ENCODE data around the gene SLC38A5. TPM values are rescaled to one million over a fixed set of nuclear protein-coding genes. Genes with fewer than 3 reads are reported as not detected.
"Not testable (repeated sequence)": the region's sequence is repeated elsewhere in the genome, so short reads cannot be mapped to it uniquely, and the experiment has no call there.

SLC38A5 gene
- total and polyA plus RNA-seq, 8 donors = 21.2 to 70.7 (median 38.6) TPM

DNA sequence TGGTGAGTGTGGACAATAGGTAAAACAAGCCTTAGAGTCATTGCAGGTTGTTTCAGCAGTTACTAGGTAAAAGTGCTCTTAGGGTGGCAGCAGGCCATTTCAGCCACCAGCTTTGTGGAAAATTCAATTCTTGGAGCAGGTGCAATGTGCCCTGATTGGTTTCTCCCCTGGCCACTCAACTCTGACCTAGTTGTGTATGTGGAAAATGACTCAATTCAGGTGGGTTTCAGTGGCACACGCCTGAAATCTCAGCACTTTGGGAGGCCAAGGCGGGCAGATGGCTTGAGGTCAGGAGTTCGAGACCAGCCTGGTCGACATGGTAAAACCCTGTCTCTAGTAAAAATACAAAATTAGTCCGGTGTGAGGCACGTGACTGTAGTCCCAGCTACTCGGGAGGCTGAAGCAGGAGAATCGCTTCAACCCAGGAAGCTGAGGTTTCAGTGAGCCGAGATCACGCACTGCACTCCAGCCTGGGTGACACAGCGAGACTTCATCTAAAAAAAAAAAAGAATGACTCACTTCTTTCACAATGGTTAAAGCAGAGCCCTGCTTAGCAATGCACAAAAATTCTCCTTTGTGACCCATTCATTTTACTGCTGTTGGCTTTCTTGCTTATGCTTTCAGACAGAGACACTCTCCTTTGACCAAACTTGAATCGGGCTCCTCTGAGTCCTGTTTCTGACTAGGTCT lies 42.9 kb downstream of the SLC38A5 start:
- intact Hi-C loops (cut with DNase I); H3K27ac ChIP-seq; H3K27me3 ChIP-seq; DNase-seq; H3K4me3 ChIP-seq; ATAC-seq; H3K9me3 ChIP-seq; H3K36me3 ChIP-seq; H3K4me1 ChIP-seq: not testable (repeated sequence)

DNA sequence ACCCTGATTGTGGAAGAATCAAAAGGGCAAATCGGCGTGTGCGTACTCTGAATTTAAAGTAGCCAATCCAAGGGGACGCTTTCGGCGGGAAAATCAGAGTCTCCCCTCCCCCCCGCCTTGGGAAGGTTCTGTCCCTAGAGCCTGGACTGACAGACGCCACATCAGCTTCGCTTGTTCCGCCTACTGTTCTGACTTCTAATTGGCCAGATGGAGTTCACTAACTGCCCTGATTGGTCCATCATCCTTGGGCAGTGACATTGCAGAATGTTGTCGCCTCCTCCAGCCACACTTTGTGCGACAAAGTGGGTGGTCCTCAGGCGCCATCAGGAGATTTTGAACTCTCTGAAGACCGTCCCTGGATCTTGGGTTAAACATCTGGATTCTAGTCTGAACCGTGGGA lies 58.2 kb downstream of the SLC38A5 start, which contains the start of gene SSX4B:
Gene SSX4B, minus strand, starts transcription at position 101 of the 400 bp plus-strand sequence. CDS start 588 bp downstream, outside the sequence.
- H3K4me3 ChIP-seq; H3K27ac ChIP-seq; ATAC-seq; DNase-seq; H3K36me3 ChIP-seq; intact Hi-C loops (cut with DNase I); H3K27me3 ChIP-seq; H3K4me1 ChIP-seq; H3K9me3 ChIP-seq: not testable (repeated sequence)

Other genes starting within 250 kb of the SLC38A5 start
- gene SSX1, start 214.9 kb downstream of the SLC38A5 start, total RNA-seq = not detected
- gene SSX1, start 214.9 kb downstream of the SLC38A5 start, polyA plus RNA-seq (ENCODE audit: insufficient read length in 6 of 6) = not detected
- gene SSX3, start 113.6 kb downstream of the SLC38A5 start, total RNA-seq = not detected
- gene SSX3, start 113.6 kb downstream of the SLC38A5 start, polyA plus RNA-seq (ENCODE audit: insufficient read length in 6 of 6) = not detected
- gene SSX4, start 86.7 kb downstream of the SLC38A5 start, total RNA-seq = not detected
- not detected for gene SSX4, start 86.7 kb downstream of the SLC38A5 start, polyA plus RNA-seq (ENCODE audit: insufficient read length in 6 of 6)
- not detected for gene SSX4B, start 58.3 kb downstream of the SLC38A5 start, total RNA-seq
- not detected for gene SSX4B, start 58.3 kb downstream of the SLC38A5 start, polyA plus RNA-seq (ENCODE audit: insufficient read length in 6 of 6)
- 10 to 100 TPM; 33.7 to 46.6 TPM for gene FTSJ1, start 5.9 kb upstream of the SLC38A5 start, total RNA-seq
- gene FTSJ1, start 5.9 kb upstream of the SLC38A5 start, polyA plus RNA-seq (ENCODE audit: insufficient read length in 6 of 6) = 10 to 100 TPM; 36.0 to 46.3 (median 38.8) TPM
- gene PORCN, start 38.7 kb upstream of the SLC38A5 start, total RNA-seq = 10 to 100 TPM in 1 of 2 donors, 1 to 10 TPM in 1; 8.4 to 12.2 TPM
- gene PORCN, start 38.7 kb upstream of the SLC38A5 start, polyA plus RNA-seq (ENCODE audit: insufficient read length in 6 of 6) = 1 to 10 TPM; 6.7 to 9.9 (median 8.5) TPM
- 100 to 1,000 TPM in 1 of 2 donors, 10 to 100 TPM in 1; 74.2 to 200 TPM for gene EBP, start 51.5 kb upstream of the SLC38A5 start, total RNA-seq
- gene EBP, start 51.5 kb upstream of the SLC38A5 start, polyA plus RNA-seq (ENCODE audit: insufficient read length in 6 of 6) = 10 to 100 TPM; 32.6 to 40.6 (median 33.4) TPM
- 10 to 100 TPM; 11.8 to 15.2 TPM for gene TBC1D25, start 69.5 kb upstream of the SLC38A5 start, total RNA-seq
- gene TBC1D25, start 69.5 kb upstream of the SLC38A5 start, polyA plus RNA-seq (ENCODE audit: insufficient read length in 6 of 6) = 10 to 100 TPM in 2 of 6 donors, 1 to 10 TPM in 4; 8.7 to 10.9 (median 9.4) TPM
- gene RBM3, start 104.2 kb upstream of the SLC38A5 start, total RNA-seq = 100 to 1,000 TPM in 1 of 2 donors, 10 to 100 TPM in 1; 82.3 to 217 TPM
- gene RBM3, start 104.2 kb upstream of the SLC38A5 start, polyA plus RNA-seq (ENCODE audit: insufficient read length in 6 of 6) = 100 to 1,000 TPM; 350 to 454 (median 390) TPM
- 100 to 1,000 TPM; 108 to 114 TPM for gene WDR13, start 127.2 kb upstream of the SLC38A5 start, total RNA-seq
- 100 to 1,000 TPM in 5 of 6 donors, 10 to 100 TPM in 1; 97.5 to 145 (median 112) TPM for gene WDR13, start 127.2 kb upstream of the SLC38A5 start, polyA plus RNA-seq (ENCODE audit: insufficient read length in 6 of 6)
- 10 to 100 TPM; 16.4 to 49.1 TPM for gene WAS, start 213.5 kb upstream of the SLC38A5 start, total RNA-seq
- 1 to 10 TPM; 4.1 to 5.1 (median 4.3) TPM for gene WAS, start 213.5 kb upstream of the SLC38A5 start, polyA plus RNA-seq (ENCODE audit: insufficient read length in 6 of 6)
- 1 to 10 TPM; 5.0 to 6.2 TPM for gene SUV39H1, start 226.5 kb upstream of the SLC38A5 start, total RNA-seq
- gene SUV39H1, start 226.5 kb upstream of the SLC38A5 start, polyA plus RNA-seq (ENCODE audit: insufficient read length in 6 of 6) = 1 to 10 TPM; 6.0 to 8.4 (median 6.7) TPM